ENCODE measurements around the gene MINDY4.

The MINDY4 gene

GRCh38 chr7:30934732-30935568, 163.7 kb downstream of the MINDY4 start:
- no peak for DNase-seq

- no peak for DNase-seq
These were observed 164.3 kb downstream of the MINDY4 start for GRCh38 chr7:30935569-30935877.

- DNase-seq = no peak
These were observed 165.5 kb downstream of the MINDY4 start for GRCh38 chr7:30936650-30937245.

- no peak for DNase-seq
These were observed 166.2 kb downstream of the MINDY4 start for GRCh38 chr7:30937416-30937815.

- no peak for DNase-seq
These were observed 167.5 kb downstream of the MINDY4 start for GRCh38 chr7:30938435-30939316.

GRCh38 chr7:30941582-30942323, 170.5 kb downstream of the MINDY4 start:
- no peak for DNase-seq

Data from activated gamma-delta T cell (primary cell).